BLaER1 (cell line): ENCODE data around the gene OPCML.

Source experiments
- H3K27ac ChIP-seq: shearing (Covaris generic); formaldehyde crosslinking; 2 replicates; pipeline ENCODE4 v1.8.1; 2022
- H3K27me3 ChIP-seq: shearing (Covaris generic); formaldehyde crosslinking; 2 replicates; pipeline ENCODE4 v1.8.1; 2022
- H3K36me3 ChIP-seq: shearing (Covaris generic); formaldehyde crosslinking; 2 replicates; pipeline ENCODE4 v1.8.1; 2022
- H3K4me1 ChIP-seq: shearing (Covaris generic); formaldehyde crosslinking; 2 replicates; pipeline ENCODE4 v1.8.1; 2022
- H3K4me2 ChIP-seq: shearing (Covaris generic); formaldehyde crosslinking; 2 replicates; pipeline ENCODE4 v1.8.1; 2022
- H3K4me3 ChIP-seq: shearing (Covaris generic); formaldehyde crosslinking; 2 replicates; pipeline ENCODE4 v1.8.1; 2022
- H3K9ac ChIP-seq: shearing (Covaris generic); formaldehyde crosslinking; 2 replicates; pipeline ENCODE4 v1.8.1; 2022
- H3K9me3 ChIP-seq: shearing (Covaris generic); formaldehyde crosslinking; 2 replicates; pipeline ENCODE4 v1.8.1; 2022
- H4K20me1 ChIP-seq: shearing (Covaris generic); formaldehyde crosslinking; 2 replicates; pipeline ENCODE4 v1.8.1; 2022
- Cebpa-rat ChIP-seq: shearing (Covaris generic); IDR thresholded peaks from 2 replicates; pipeline ENCODE4 v1.8.1; 2022

OPCML gene

DNA sequence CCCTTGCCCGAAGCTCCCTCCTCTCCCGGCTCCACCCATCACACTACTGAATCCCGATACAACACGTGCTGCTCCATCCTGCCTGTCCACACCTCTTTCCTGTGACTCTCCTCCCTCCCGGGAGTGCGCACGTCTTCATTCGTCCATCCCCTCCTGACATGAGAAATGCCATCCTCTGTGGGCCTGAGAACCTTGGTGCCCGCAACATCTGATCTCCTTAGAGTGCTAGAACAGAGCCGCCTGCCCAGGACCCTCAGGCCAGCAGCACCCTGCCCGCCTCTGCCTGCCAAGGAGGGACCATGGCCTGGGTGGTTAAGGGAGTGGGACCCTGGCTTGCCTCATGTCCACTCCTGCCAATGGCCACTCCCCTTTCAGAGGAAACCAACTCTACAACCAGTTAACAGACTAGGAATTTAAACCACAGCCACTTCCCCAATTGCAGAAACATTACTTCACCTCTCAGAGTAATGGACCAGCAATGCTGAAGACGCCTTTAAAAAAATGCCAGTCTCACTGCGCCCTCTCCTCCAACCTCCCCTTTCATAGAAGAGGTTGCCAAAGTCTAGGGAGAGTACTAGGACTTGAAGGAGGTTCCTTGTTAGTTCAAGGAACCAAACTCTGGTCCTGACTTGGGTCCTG lies 466.3 kb downstream of the OPCML start:
- no peaks in the 10 kb centered on the region for H4K20me1 ChIP-seq
- no peak overlapping the region for H3K9ac ChIP-seq
- no peaks in the 10 kb centered on the region for H3K36me3 ChIP-seq
- no peaks in the 10 kb centered on the region for H3K27me3 ChIP-seq
- H3K4me1 ChIP-seq: peaks cover 22% of the 10 kb centered on the region
- no peak for TF ChIP-seq Cebpa-rat
- H3K9me3 ChIP-seq: no peaks in the 10 kb centered on the region
- no peak overlapping the region for H3K4me3 ChIP-seq
- H3K27ac ChIP-seq: no peak overlapping the region
- no peak overlapping the region for H3K4me2 ChIP-seq

DNA sequence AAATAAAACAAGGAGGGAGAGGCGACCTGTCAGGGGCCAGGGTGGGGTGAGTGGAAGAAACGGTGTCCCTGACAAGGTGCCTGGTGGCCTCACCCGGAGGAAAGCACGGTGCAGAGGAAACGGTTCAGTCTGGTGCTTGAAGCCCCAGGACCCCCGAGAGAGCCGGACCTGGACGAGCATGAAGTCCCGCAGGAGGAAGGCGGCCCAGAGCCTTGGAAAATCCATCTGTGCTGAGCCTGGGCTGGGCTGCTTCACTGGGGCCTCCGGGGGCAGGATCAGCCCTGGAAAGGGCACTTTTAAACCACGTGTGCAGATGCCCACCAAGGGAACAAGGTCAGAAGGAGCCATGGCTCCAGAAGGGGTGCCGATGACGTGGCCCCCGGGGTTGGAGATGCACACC lies 467.3 kb downstream of the OPCML start:
- Histone ChIP-seq H3K27ac (no peak overlapping the region), H3K27me3 (no peaks in the 10 kb centered on the region), H3K36me3 (no peaks in the 10 kb centered on the region), H3K9ac (no peak overlapping the region), H3K4me2 (peak overlapping the region; percentile 79), H3K4me1 (peaks cover 22% of the 10 kb centered on the region), H3K9me3 (no peaks in the 10 kb centered on the region), H4K20me1 (no peaks in the 10 kb centered on the region), H3K4me3 (no peak overlapping the region)
- TF ChIP-seq Cebpa-rat: no peak

DNA sequence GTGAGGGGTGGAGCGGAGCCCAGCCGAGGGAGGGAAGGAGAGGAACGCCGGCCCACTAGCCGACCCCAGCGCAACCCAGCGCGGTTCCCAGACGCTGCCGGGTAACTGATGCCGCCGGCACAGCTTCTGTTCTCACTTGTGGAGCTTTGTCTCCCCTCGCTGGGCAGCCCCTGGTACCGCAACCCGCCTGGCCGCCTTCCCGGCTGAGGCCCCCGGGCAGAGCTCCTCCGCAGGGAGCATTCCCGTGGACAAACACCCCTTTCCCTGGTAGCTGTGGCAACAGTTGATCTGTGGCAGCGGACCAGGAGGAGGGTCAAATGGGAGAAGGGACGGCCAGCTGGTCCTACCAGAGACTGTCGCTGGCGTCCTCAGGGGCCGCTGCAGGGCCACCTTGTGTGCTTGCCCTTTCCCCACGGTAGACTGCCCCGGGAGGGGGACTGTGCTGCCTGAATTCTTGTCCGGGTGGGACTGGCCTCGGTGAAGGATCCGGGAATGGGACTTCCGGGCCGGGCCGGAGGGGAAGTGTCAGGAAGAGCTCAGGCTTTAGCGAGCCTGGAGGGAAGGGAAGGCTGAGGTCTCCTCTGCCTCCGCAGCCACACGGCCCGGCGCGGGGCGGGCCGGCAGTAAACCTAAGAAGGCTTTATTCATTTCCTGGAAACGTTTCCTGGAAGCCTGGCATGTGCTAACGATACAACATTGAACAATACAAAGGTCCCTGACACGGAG lies 468.0 kb downstream of the OPCML start:
- Histone ChIP-seq H3K4me2 (peak overlapping the region; percentile 79), H4K20me1 (no peaks in the 10 kb centered on the region), H3K27ac (no peak overlapping the region), H3K4me1 (peaks cover 22% of the 10 kb centered on the region), H3K4me3 (peak overlapping the region; percentile 47), H3K36me3 (no peaks in the 10 kb centered on the region), H3K9me3 (no peaks in the 10 kb centered on the region), H3K9ac (no peak overlapping the region), H3K27me3 (no peaks in the 10 kb centered on the region)
- TF ChIP-seq Cebpa-rat: no peak

DNA sequence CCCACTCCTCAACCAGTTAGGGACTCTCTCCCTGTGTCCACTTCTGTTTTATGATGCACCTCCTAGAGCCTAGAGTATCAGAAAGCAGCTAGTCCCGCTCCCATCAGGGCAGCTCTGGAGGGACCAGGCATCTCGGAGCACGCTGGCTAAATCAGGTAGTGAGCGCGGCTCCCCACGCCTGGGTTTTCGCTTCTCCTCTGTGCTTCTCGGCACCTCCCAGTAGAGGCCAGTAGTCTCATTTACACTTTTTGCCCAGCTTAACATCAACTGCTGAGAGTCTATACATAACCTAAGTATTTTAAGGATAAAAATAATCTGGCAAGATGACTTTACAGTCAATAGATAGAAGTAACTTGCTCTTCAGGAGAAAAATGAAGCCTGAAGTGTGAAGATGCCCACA lies 473.8 kb downstream of the OPCML start:
- no peaks in the 10 kb centered on the region for H3K27me3 ChIP-seq
- H3K9ac ChIP-seq: no peak overlapping the region
- no peaks in the 10 kb centered on the region for H4K20me1 ChIP-seq
- H3K4me1 ChIP-seq: 0 out of 2 replicates have a peak, but pooled peaks cover 7% of the 10 kb centered on the region
- H3K27ac ChIP-seq: no peak overlapping the region
- H3K4me2 ChIP-seq: no peak overlapping the region
- no peak for TF ChIP-seq Cebpa-rat
- H3K9me3 ChIP-seq: no peaks in the 10 kb centered on the region
- H3K4me3 ChIP-seq: no peak overlapping the region
- no peaks in the 10 kb centered on the region for H3K36me3 ChIP-seq

DNA sequence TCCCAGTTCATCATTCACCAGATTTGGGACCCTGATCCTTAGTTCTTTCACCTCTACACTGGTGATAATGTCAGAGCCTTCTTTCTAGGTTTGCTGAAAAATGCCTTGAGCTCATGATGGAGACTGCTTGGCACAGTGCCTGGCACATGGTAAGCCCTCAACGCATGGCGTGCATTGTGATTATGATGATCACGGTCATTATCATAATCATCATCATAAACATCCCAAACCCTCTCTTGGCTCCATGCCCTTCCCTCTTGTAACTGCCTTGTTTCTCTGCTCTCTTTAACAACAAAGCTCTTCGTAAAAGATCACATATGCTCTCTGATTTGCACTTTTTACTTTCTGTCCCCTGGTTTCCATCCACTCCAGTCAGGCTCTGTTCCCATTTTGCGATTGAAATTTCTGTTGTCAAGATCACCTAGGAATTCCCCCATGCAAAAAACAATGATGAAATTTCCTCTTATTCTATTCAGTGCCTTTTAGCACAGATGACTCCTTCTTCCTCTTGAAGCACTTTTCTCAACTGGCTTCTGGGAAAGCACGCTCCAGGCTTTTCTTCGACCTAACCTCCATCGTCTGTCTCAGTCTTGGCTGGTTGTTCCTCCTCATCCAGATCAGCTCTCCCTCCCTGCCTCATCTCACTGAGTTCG lies 479.1 kb downstream of the OPCML start:
- no peak for TF ChIP-seq Cebpa-rat
- Histone ChIP-seq H4K20me1 (no peaks in the 10 kb centered on the region), H3K4me2 (no peak overlapping the region)

DNA sequence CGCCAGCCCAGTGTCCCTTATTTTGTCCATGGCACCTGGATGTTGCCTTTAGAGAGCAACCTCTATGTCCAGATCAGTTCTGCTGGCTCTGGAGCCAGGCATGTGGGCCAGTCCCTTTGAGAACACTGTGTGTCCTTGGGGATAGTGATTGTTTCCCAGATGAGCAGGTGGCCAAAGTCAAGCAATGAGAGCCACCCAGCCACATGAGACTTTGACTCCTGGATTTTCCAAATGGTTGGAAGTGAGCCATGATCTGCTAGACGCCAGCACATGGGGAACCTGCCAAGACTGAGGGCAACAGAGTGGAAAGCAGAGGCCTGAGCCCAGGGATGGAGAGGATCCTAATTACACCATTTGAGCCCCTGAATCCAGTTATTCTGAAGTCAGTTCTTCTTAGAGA lies 479.8 kb downstream of the OPCML start:
- no peaks in the 10 kb centered on the region for H3K4me1 ChIP-seq
- no peak overlapping the region for H3K9ac ChIP-seq
- no peak overlapping the region for H3K4me3 ChIP-seq
- no peaks in the 10 kb centered on the region for H4K20me1 ChIP-seq
- no peaks in the 10 kb centered on the region for H3K27me3 ChIP-seq
- no peaks in the 10 kb centered on the region for H3K36me3 ChIP-seq
- H3K27ac ChIP-seq: no peak overlapping the region
- H3K9me3 ChIP-seq: no peaks in the 10 kb centered on the region
- H3K4me2 ChIP-seq: no peak overlapping the region
- TF ChIP-seq Cebpa-rat: no peak

More for the DNA sequence above, 479.1 kb downstream of the OPCML start:
- Histone ChIP-seq H3K4me3 (no peak overlapping the region), H3K27ac (no peak overlapping the region), H3K27me3 (no peaks in the 10 kb centered on the region), H3K4me1 (no peaks in the 10 kb centered on the region), H3K9ac (no peak overlapping the region), H3K9me3 (no peaks in the 10 kb centered on the region), H3K36me3 (no peaks in the 10 kb centered on the region)

DNA sequence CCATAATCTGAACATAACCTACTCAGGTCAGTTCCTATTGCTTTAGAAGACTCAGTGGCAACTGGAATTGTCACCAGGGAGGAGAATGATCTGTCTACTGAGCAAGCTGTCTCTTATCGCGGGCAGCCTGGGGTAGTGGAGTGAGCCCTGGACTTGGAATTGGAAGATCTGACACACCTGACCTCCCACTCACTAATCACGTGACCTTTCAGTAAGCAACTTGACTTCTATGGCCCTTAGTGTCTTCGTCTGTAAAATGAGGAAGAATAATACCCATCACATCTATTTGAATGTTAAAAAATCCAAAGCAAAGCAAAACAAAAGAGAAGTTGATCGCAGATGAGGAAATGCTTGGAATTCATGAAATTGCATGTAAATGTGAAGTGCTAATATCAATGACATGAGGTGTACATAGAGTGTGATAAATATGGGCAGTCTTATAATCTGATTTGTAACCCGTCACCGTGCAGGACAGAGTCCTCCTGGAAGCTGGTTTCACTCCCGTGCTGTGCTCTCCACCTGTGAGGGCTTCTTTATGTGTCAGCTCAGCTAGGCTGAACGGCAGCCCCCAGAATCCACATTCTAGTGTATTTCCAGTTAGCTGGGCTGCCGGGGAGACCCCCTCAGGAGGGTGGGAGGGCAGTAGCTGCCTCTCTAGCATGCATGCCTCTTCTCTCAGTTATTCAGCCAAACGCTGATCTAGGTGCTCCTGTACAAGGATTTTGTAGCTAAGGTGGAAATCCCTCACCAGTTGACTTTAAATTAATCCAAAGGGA lies 482.9 kb downstream of the OPCML start:
- Histone ChIP-seq H3K9me3 (no peaks in the 10 kb centered on the region), H3K4me1 (no peaks in the 10 kb centered on the region), H3K4me3 (no peak overlapping the region), H3K9ac (no peak overlapping the region), H3K27me3 (no peaks in the 10 kb centered on the region), H4K20me1 (no peaks in the 10 kb centered on the region), H3K36me3 (no peaks in the 10 kb centered on the region), H3K27ac (no peak overlapping the region), H3K4me2 (no peak overlapping the region)
- TF ChIP-seq Cebpa-rat: no peak

DNA sequence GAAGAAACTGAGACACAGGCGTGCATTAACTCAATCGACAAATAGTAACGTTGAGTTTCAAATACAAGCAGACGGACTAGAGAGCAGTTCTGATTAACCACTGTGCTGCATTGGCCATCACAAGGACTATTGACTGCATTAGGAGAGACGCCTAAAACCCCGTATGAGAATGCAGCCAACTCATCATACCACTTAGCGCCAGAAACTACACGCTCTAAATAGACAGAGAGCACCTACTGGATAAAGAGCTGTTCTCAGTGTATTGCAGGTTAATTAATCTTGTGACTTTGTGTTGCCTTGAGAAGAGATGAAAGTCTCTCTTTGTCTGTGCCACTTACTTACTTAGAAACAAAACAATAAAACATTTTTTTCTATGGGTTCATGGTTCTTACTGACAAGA lies 484.0 kb downstream of the OPCML start:
- Histone ChIP-seq H3K4me3 (no peak overlapping the region), H3K9ac (no peak overlapping the region), H3K27me3 (no peaks in the 10 kb centered on the region), H3K9me3 (no peaks in the 10 kb centered on the region), H3K27ac (no peak overlapping the region), H3K36me3 (no peaks in the 10 kb centered on the region), H3K4me1 (peaks cover 2% of the 10 kb centered on the region), H4K20me1 (no peaks in the 10 kb centered on the region), H3K4me2 (no peak overlapping the region)
- TF ChIP-seq Cebpa-rat: no peak

DNA sequence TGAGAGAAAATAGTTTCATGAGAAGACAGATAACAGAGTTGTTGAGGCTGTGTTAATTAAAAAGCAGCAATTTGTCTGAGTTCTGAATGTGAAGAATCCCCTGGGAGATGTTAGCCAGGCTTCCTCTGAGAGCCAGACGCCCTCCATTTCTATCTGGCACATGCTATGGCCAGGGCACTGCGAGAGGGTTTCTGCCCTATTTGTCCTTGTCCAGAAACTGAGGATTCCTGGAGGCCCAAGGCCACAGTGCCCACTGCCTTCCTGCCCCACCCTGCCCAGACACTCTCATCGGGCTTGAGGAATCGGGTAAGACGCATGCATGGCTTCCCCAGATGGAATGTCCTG lies 484.6 kb downstream of the OPCML start:
- H4K20me1 ChIP-seq: no peaks in the 10 kb centered on the region
- no peaks in the 10 kb centered on the region for H3K27me3 ChIP-seq
- H3K9me3 ChIP-seq: no peaks in the 10 kb centered on the region
- no peaks in the 10 kb centered on the region for H3K36me3 ChIP-seq
- TF ChIP-seq Cebpa-rat: no peak
- no peak overlapping the region for H3K27ac ChIP-seq
- no peak overlapping the region for H3K4me3 ChIP-seq
- H3K4me2 ChIP-seq: no peak overlapping the region
- no peak overlapping the region for H3K9ac ChIP-seq
- H3K4me1 ChIP-seq: peaks cover 7% of the 10 kb centered on the region
